ENCODE data around the gene PRIMA1. TPM values are rescaled to one million over a fixed set of nuclear protein-coding genes. Genes with fewer than 3 reads are reported as not detected.

Gene PRIMA1
- total RNA-seq, 1 experiment from 2014 or later = not detected

GRCh38 chr14:93757206-93757605 is 31.1 kb downstream of the PRIMA1 start:
- Histone ChIP-seq H3K9ac (ENCODE audit: low read length) (no peak overlapping the region), H3K27me3 (ENCODE audit: low read length) (no peaks in the 10 kb centered on the region), H3K9me2 (replicated peaks; ENCODE audit: insufficient read depth, low read length) (no peaks in the 10 kb centered on the region), H3K9me3 (ENCODE audit: low read length) (no peaks in the 10 kb centered on the region), H2AFZ (ENCODE audit: low read length) (no peak overlapping the region), H3K27ac (ENCODE audit: low read length) (no peak overlapping the region), H3K4me2 (ENCODE audit: low read depth, low read length, poor library complexity, severe bottlenecking) (no peak overlapping the region), H3K79me2 (ENCODE audit: low read length) (no peaks in the 10 kb centered on the region), H3K4me1 (ENCODE audit: low read length) (no peaks in the 10 kb centered on the region), H3K36me3 (ENCODE audit: insufficient read depth, low read length) (no peaks in the 10 kb centered on the region), H4K20me1 (ENCODE audit: insufficient read depth, low read depth, low read length) (no peaks in the 10 kb centered on the region), H3K4me3 (ENCODE audit: low read length) (no peak overlapping the region)
- DNase-seq = no peak

GRCh38 chr14:93753647-93754046 is 34.6 kb downstream of the PRIMA1 start:
- no peak overlapping the region for H3K4me2 ChIP-seq (ENCODE audit: low read depth, low read length, poor library complexity, severe bottlenecking)
- H4K20me1 ChIP-seq (ENCODE audit: insufficient read depth, low read depth, low read length) = no peaks in the 10 kb centered on the region
- H2AFZ ChIP-seq (ENCODE audit: low read length) = no peak overlapping the region
- no peaks in the 10 kb centered on the region for H3K9me2 ChIP-seq (replicated peaks; ENCODE audit: insufficient read depth, low read length)
- no peaks in the 10 kb centered on the region for H3K36me3 ChIP-seq (ENCODE audit: insufficient read depth, low read length)
- H3K27me3 ChIP-seq (ENCODE audit: low read length) = no peaks in the 10 kb centered on the region
- H3K79me2 ChIP-seq (ENCODE audit: low read length) = no peaks in the 10 kb centered on the region
- no peaks in the 10 kb centered on the region for H3K9me3 ChIP-seq (ENCODE audit: low read length)
- H3K27ac ChIP-seq (ENCODE audit: low read length) = no peak overlapping the region
- H3K9ac ChIP-seq (ENCODE audit: low read length) = no peak overlapping the region
- H3K4me1 ChIP-seq (ENCODE audit: low read length) = no peaks in the 10 kb centered on the region
- H3K4me3 ChIP-seq (ENCODE audit: low read length) = no peak overlapping the region
- no peak for DNase-seq

GRCh38 chr14:93752980-93753561 is 35.2 kb downstream of the PRIMA1 start:
- Histone ChIP-seq H3K4me2 (ENCODE audit: low read depth, low read length, poor library complexity, severe bottlenecking) (no peak overlapping the region), H3K36me3 (ENCODE audit: insufficient read depth, low read length) (no peaks in the 10 kb centered on the region), H3K9me2 (replicated peaks; ENCODE audit: insufficient read depth, low read length) (no peaks in the 10 kb centered on the region), H3K9me3 (ENCODE audit: low read length) (no peaks in the 10 kb centered on the region), H3K27ac (ENCODE audit: low read length) (no peak overlapping the region), H3K27me3 (ENCODE audit: low read length) (no peaks in the 10 kb centered on the region), H3K79me2 (ENCODE audit: low read length) (no peaks in the 10 kb centered on the region), H3K9ac (ENCODE audit: low read length) (no peak overlapping the region), H2AFZ (ENCODE audit: low read length) (no peak overlapping the region), H3K4me3 (ENCODE audit: low read length) (no peak overlapping the region), H4K20me1 (ENCODE audit: insufficient read depth, low read depth, low read length) (no peaks in the 10 kb centered on the region), H3K4me1 (ENCODE audit: low read length) (no peaks in the 10 kb centered on the region)
- DNase-seq = no peak

GRCh38 chr14:93751946-93752655 is 36.2 kb downstream of the PRIMA1 start:
- no peak overlapping the region for H3K27ac ChIP-seq (ENCODE audit: low read length)
- no peak for DNase-seq
- no peaks in the 10 kb centered on the region for H3K9me2 ChIP-seq (replicated peaks; ENCODE audit: insufficient read depth, low read length)

GRCh38 chr14:93749076-93749420 is 39.2 kb downstream of the PRIMA1 start:
- Histone ChIP-seq H3K4me1 (ENCODE audit: low read length) (no peaks in the 10 kb centered on the region), H3K79me2 (ENCODE audit: low read length) (no peaks in the 10 kb centered on the region), H4K20me1 (ENCODE audit: insufficient read depth, low read depth, low read length) (no peaks in the 10 kb centered on the region), H3K4me3 (ENCODE audit: low read length) (no peak overlapping the region), H3K4me2 (ENCODE audit: low read depth, low read length, poor library complexity, severe bottlenecking) (no peak overlapping the region), H3K9me3 (ENCODE audit: low read length) (no peaks in the 10 kb centered on the region), H3K36me3 (ENCODE audit: insufficient read depth, low read length) (no peaks in the 10 kb centered on the region), H2AFZ (ENCODE audit: low read length) (no peak overlapping the region), H3K9ac (ENCODE audit: low read length) (no peak overlapping the region), H3K27me3 (ENCODE audit: low read length) (no peaks in the 10 kb centered on the region), H3K9me2 (replicated peaks; ENCODE audit: insufficient read depth, low read length) (no peaks in the 10 kb centered on the region), H3K27ac (ENCODE audit: low read length) (no peak overlapping the region)
- DNase-seq = no peak

More at GRCh38 chr14:93751946-93752655, 36.2 kb downstream of the PRIMA1 start:
- Histone ChIP-seq H3K36me3 (ENCODE audit: insufficient read depth, low read length) (no peaks in the 10 kb centered on the region), H3K9me3 (ENCODE audit: low read length) (no peaks in the 10 kb centered on the region), H3K9ac (ENCODE audit: low read length) (no peak overlapping the region), H4K20me1 (ENCODE audit: insufficient read depth, low read depth, low read length) (no peaks in the 10 kb centered on the region), H3K27me3 (ENCODE audit: low read length) (no peaks in the 10 kb centered on the region), H3K4me1 (ENCODE audit: low read length) (no peaks in the 10 kb centered on the region), H2AFZ (ENCODE audit: low read length) (no peak overlapping the region), H3K4me3 (ENCODE audit: low read length) (no peak overlapping the region), H3K4me2 (ENCODE audit: low read depth, low read length, poor library complexity, severe bottlenecking) (no peak overlapping the region), H3K79me2 (ENCODE audit: low read length) (no peaks in the 10 kb centered on the region)

- Histone ChIP-seq H3K9me3 (ENCODE audit: low read length) (no peaks in the 10 kb centered on the region), H3K4me1 (ENCODE audit: low read length) (no peaks in the 10 kb centered on the region), H3K4me3 (ENCODE audit: low read length) (no peak overlapping the region), H3K79me2 (ENCODE audit: low read length) (no peaks in the 10 kb centered on the region), H3K4me2 (ENCODE audit: low read depth, low read length, poor library complexity, severe bottlenecking) (no peak overlapping the region), H3K9ac (ENCODE audit: low read length) (no peak overlapping the region), H3K9me2 (replicated peaks; ENCODE audit: insufficient read depth, low read length) (no peaks in the 10 kb centered on the region), H4K20me1 (ENCODE audit: insufficient read depth, low read depth, low read length) (no peaks in the 10 kb centered on the region), H3K27me3 (ENCODE audit: low read length) (no peaks in the 10 kb centered on the region), H3K36me3 (ENCODE audit: insufficient read depth, low read length) (no peaks in the 10 kb centered on the region), H2AFZ (ENCODE audit: low read length) (no peak overlapping the region), H3K27ac (ENCODE audit: low read length) (no peak overlapping the region)
- DNase-seq = no peak
Observed at GRCh38 chr14:93748208-93749075, 39.8 kb downstream of the PRIMA1 start.

- no peak for DNase-seq
- Histone ChIP-seq H4K20me1 (ENCODE audit: insufficient read depth, low read depth, low read length) (no peaks in the 10 kb centered on the region), H3K4me1 (ENCODE audit: low read length) (no peaks in the 10 kb centered on the region), H3K4me2 (ENCODE audit: low read depth, low read length, poor library complexity, severe bottlenecking) (no peak overlapping the region), H3K79me2 (ENCODE audit: low read length) (no peaks in the 10 kb centered on the region), H3K9ac (ENCODE audit: low read length) (no peak overlapping the region), H3K9me3 (ENCODE audit: low read length) (no peaks in the 10 kb centered on the region), H3K4me3 (ENCODE audit: low read length) (no peak overlapping the region), H3K27ac (ENCODE audit: low read length) (no peak overlapping the region), H3K9me2 (replicated peaks; ENCODE audit: insufficient read depth, low read length) (no peaks in the 10 kb centered on the region), H2AFZ (ENCODE audit: low read length) (no peak overlapping the region), H3K27me3 (ENCODE audit: low read length) (no peaks in the 10 kb centered on the region), H3K36me3 (ENCODE audit: insufficient read depth, low read length) (no peaks in the 10 kb centered on the region)
Observed at GRCh38 chr14:93747560-93747959, 40.7 kb downstream of the PRIMA1 start.

- DNase-seq = no peak
- no peak overlapping the region for H3K27ac ChIP-seq (ENCODE audit: low read length)
- H3K9ac ChIP-seq (ENCODE audit: low read length) = no peak overlapping the region
- H3K4me3 ChIP-seq (ENCODE audit: low read length) = no peak overlapping the region
- H3K9me3 ChIP-seq (ENCODE audit: low read length) = no peaks in the 10 kb centered on the region
- no peaks in the 10 kb centered on the region for H3K79me2 ChIP-seq (ENCODE audit: low read length)
- H2AFZ ChIP-seq (ENCODE audit: low read length) = no peak overlapping the region
- no peak overlapping the region for H3K4me2 ChIP-seq (ENCODE audit: low read depth, low read length, poor library complexity, severe bottlenecking)
- H3K9me2 ChIP-seq (replicated peaks; ENCODE audit: insufficient read depth, low read length) = no peaks in the 10 kb centered on the region
- no peaks in the 10 kb centered on the region for H3K36me3 ChIP-seq (ENCODE audit: insufficient read depth, low read length)
- no peaks in the 10 kb centered on the region for H3K27me3 ChIP-seq (ENCODE audit: low read length)
- H4K20me1 ChIP-seq (ENCODE audit: insufficient read depth, low read depth, low read length) = no peaks in the 10 kb centered on the region
- H3K4me1 ChIP-seq (ENCODE audit: low read length) = peaks cover 3% of the 10 kb centered on the region
Observed at GRCh38 chr14:93747102-93747501, 41.2 kb downstream of the PRIMA1 start.
